PC-9 (cell line): ENCODE results near the gene KCTD14. TPM values are rescaled to one million over a fixed set of nuclear protein-coding genes. Genes with fewer than 3 reads are reported as not detected.
"Not testable (repeated sequence)": the region's sequence is repeated elsewhere in the genome, so short reads cannot be mapped to it uniquely, and the experiment has no call there.

Experiments used
- BruUV-seq: library from RNA; stranded (reverse); fragments of 400-500 nt; replicated peaks from 2 replicates; lab custom pipeline; 2021; lab: Mats Ljungman, UMichigan
- CTCF ChIA-PET: fragments of 300-600 bp; sonication (Branson Sonifier 250); formaldehyde crosslinking; loops from one replicate; lab custom pipeline; 2022; ENCODE audit warnings: antibody characterized with exemption; lab: Charles Lee
- POLR2A ChIA-PET: fragments of 300-600 bp; sonication (Branson Sonifier 250); formaldehyde crosslinking; loops from one replicate; lab custom pipeline; 2022; ENCODE audit warnings: antibody characterized with exemption; ENCODE audit not compliant: unreplicated experiment; lab: Charles Lee
- DNase-seq, 2 experiments: peaks; one replicate each; pipeline versions ENCODE4 v3.0.0 to v3.0.0-alpha.2; 2015 to 2022; ENCODE audit warnings: mixed read lengths in 1 of 2
- H2AFZ ChIP-seq: fragments of 200-600 bp; sonication (generic); 2 replicates; pipeline ENCODE4 v1.8.1; 2017; ENCODE audit warnings: antibody characterized with exemption
- H3F3A ChIP-seq: fragments of 200-600 bp; sonication (generic); 2 replicates; pipeline ENCODE4 v1.8.1; 2017; ENCODE audit warnings: antibody characterized with exemption, mild to moderate bottlenecking, low read depth; ENCODE audit not compliant: insufficient read depth
- H3K27ac ChIP-seq: fragments of 200-600 bp; sonication (generic); 2 replicates; pipeline ENCODE4 v1.6.1; 2016; ENCODE audit warnings: mixed run types
- H3K27me3 ChIP-seq: fragments of 200-600 bp; sonication (generic); 2 replicates; pipeline ENCODE4 v1.6.1; 2016; ENCODE audit warnings: low read depth, mixed run types; ENCODE audit not compliant: insufficient read depth
- H3K36me3 ChIP-seq: fragments of 200-600 bp; sonication (generic); 2 replicates; pipeline ENCODE4 v1.6.1; 2016; ENCODE audit warnings: low read depth, mixed run types
- H3K4me1 ChIP-seq: fragments of 200-600 bp; sonication (generic); replicated peaks from 2 replicates; pipeline ENCODE4 v1.6.1; 2016; ENCODE audit warnings: mixed run types; ENCODE audit not compliant: insufficient read depth
- H3K4me2 ChIP-seq: fragments of 200-600 bp; sonication (generic); 2 replicates; pipeline ENCODE4 v1.6.1; 2017; ENCODE audit warnings: mixed run types
- H3K4me3 ChIP-seq: fragments of 200-600 bp; sonication (generic); 2 replicates; pipeline ENCODE4 v1.6.1; 2016; ENCODE audit warnings: mixed run types
- H3K79me2 ChIP-seq: fragments of 200-600 bp; sonication (generic); 2 replicates; pipeline ENCODE4 v1.6.1; 2017; ENCODE audit warnings: low read depth, mixed run types
- H3K9me2 ChIP-seq: fragments of 200-600 bp; sonication (generic); 2 replicates; pipeline ENCODE4 v1.8.1; 2017; ENCODE audit warnings: mild to moderate bottlenecking; ENCODE audit not compliant: insufficient read depth
- H3K9me3 ChIP-seq: fragments of 200-600 bp; sonication (generic); 2 replicates; pipeline ENCODE4 v1.8.1; 2016; ENCODE audit warnings: low read depth; ENCODE audit not compliant: insufficient read depth
- H4K20me1 ChIP-seq: fragments of 200-600 bp; sonication (generic); 2 replicates; pipeline ENCODE4 v1.8.1; 2017; ENCODE audit not compliant: insufficient read depth
- CTCF ChIP-seq: fragments of 200-600 bp; sonication (generic); conservative IDR thresholded peaks from 2 replicates; pipeline ENCODE4 v1.6.1; 2017; ENCODE audit warnings: mixed run types, antibody characterized with exemption, mild to moderate bottlenecking, moderate library complexity
- EZH2 ChIP-seq: fragments of 200-600 bp; sonication (generic); IDR thresholded peaks from 2 replicates; pipeline ENCODE4 v1.8.0; 2017; ENCODE audit warnings: antibody characterized with exemption, low read depth
- intact Hi-C: fragments of 100-400 bp; cut with micrococcal nuclease; formaldehyde crosslinking; loops from one replicate; pipeline ENCODE4 v1.10.0; 2022; ENCODE audit not compliant: unreplicated experiment
- total RNA-seq: library from RNA; stranded (reverse); gene quantifications from 2 replicates; pipeline ENCODE4 v1.2.3, GENCODE V29; 2021

The KCTD14 gene
- total RNA-seq, 1 experiment from 2014 or later, result 21.3 TPM

- no peaks in the 10 kb centered on the region; the same call in 1 of the 2 replicates for H4K20me1 ChIP-seq
- BruUV-seq, result no TSS peak
- H3K4me1 ChIP-seq, result peaks cover 20% of the 10 kb centered on the region
- no peak overlapping the region for H3K27ac ChIP-seq
- TF ChIP-seq CTCF (no peak), EZH2 (no peak)
- H3K4me3 ChIP-seq, result no peak overlapping the region
- H2AFZ ChIP-seq, result no peak overlapping the region
- no peaks in the 10 kb centered on the region for H3K9me3 ChIP-seq
- H3K27me3 ChIP-seq, result no peaks in the 10 kb centered on the region
- peaks cover 17% of the 10 kb centered on the region for H3K36me3 ChIP-seq
- no peak for DNase-seq
- ChIA-PET POLR2A (no interaction called here), CTCF (no interaction called here)
- intact Hi-C loops, result no loop called here
- H3K9me2 ChIP-seq, result no peaks in the 10 kb centered on the region
- H3K4me2 ChIP-seq, result no peak overlapping the region
- H3F3A ChIP-seq, result peaks cover 17% of the 10 kb centered on the region; the same call in 1 of the 2 replicates
- peaks cover 34% of the 10 kb centered on the region for H3K79me2 ChIP-seq
These were observed 32.1 kb downstream of the KCTD14 start for GRCh38 chr11:77990981-77991380.

GRCh38 chr11:77986456-77986855 is 36.6 kb downstream of the KCTD14 start:
- CTCF ChIA-PET, intact Hi-C loops, POLR2A ChIA-PET, H3K27ac ChIP-seq, H3K4me2 ChIP-seq, H2AFZ ChIP-seq, H3K4me3 ChIP-seq, H3K9me2 ChIP-seq, H4K20me1 ChIP-seq, BruUV-seq, H3K27me3 ChIP-seq, H3K4me1 ChIP-seq, H3F3A ChIP-seq, DNase-seq, H3K9me3 ChIP-seq: not testable (repeated sequence)
- peaks cover 13% of the 10 kb centered on the region for H3K79me2 ChIP-seq
- peaks cover 23% of the 10 kb centered on the region for H3K36me3 ChIP-seq

- no peak overlapping the region for H3K4me3 ChIP-seq
- H3K4me2 ChIP-seq, result no peak overlapping the region
- ChIA-PET POLR2A (interaction anchor here (0.7 kb wide), 1 partner anchor 39 kb away, joined by 6 read pairs; no protein-coding TSS in a partner anchor), CTCF (interaction anchor here (0.5 to 0.6 kb wide), 3 partner anchors 51 to 487 kb away, joined by 3 to 11 read pairs (median 6); no protein-coding TSS in a partner anchor)
- no TSS peak for BruUV-seq
- peaks cover 36% of the 10 kb centered on the region; the same call in 1 of the 2 replicates for H3K36me3 ChIP-seq
- no peaks in the 10 kb centered on the region for H3K9me3 ChIP-seq
- H3K27ac ChIP-seq, result no peak overlapping the region
- no peaks in the 10 kb centered on the region for H3K4me1 ChIP-seq
- no peaks in the 10 kb centered on the region for H3K27me3 ChIP-seq
- peaks cover 11% of the 10 kb centered on the region for H3K79me2 ChIP-seq
- H2AFZ ChIP-seq, result no peak overlapping the region
- no peaks in the 10 kb centered on the region for H4K20me1 ChIP-seq
- DNase-seq, result no peak
- H3K9me2 ChIP-seq, result no peaks in the 10 kb centered on the region
- TF ChIP-seq CTCF (no peak), EZH2 (no peak)
- intact Hi-C loops, result no loop called here
- no peaks in the 10 kb centered on the region for H3F3A ChIP-seq
These were observed 41.6 kb downstream of the KCTD14 start for GRCh38 chr11:77981346-77981947.
